Stimulated activated CD8-positive, alpha-beta memory T cell treated with anti-CD3 and anti-CD28 coated beads, Interleukin-4, amount 100 ng/mL, for 4 hours (primary cell): ENCODE data around the gene TRIM67.
"Not testable (repeated sequence)": the region's sequence is repeated elsewhere in the genome, so short reads cannot be mapped to it uniquely, and the experiment has no call there.

ENCODE experiments used
- DNase-seq, 2 donors: peaks; one replicate each; pipeline ENCODE4 v3.0.0-alpha.2; 2020; ENCODE audit warnings: low read depth in 2 of 2, low spot score in 1 of 2

TRIM67 gene

GRCh38 chr1:231157311-231157710 is 4.5 kb upstream of the TRIM67 start:
- DNase-seq = no peak

- not testable (repeated sequence) for DNase-seq
Observed at GRCh38 chr1:231158141-231158540, 3.7 kb upstream of the TRIM67 start.

- no peak for DNase-seq
Observed at GRCh38 chr1:231159202-231159962, 2.5 kb upstream of the TRIM67 start.

- no peak for DNase-seq
Observed at GRCh38 chr1:231159963-231160761, 1.7 kb upstream of the TRIM67 start.

GRCh38 chr1:231160895-231161666 is 777 bp upstream of the TRIM67 start:
- DNase-seq = no peak

- DNase-seq = no peak
Observed at GRCh38 chr1:231162297-231162969, 575 bp downstream of the TRIM67 start.

GRCh38 chr1:231162970-231163829 is 1.3 kb downstream of the TRIM67 start:
- DNase-seq = no peak

GRCh38 chr1:231163830-231164427 is 2.1 kb downstream of the TRIM67 start:
- DNase-seq = no peak

- DNase-seq = no peak
Observed at GRCh38 chr1:231165371-231165770, 3.5 kb downstream of the TRIM67 start.

GRCh38 chr1:231166398-231166797 is 4.5 kb downstream of the TRIM67 start:
- no peak for DNase-seq

GRCh38 chr1:231170875-231171274 is 9.0 kb downstream of the TRIM67 start:
- no peak for DNase-seq

- DNase-seq = no peak
Observed at GRCh38 chr1:231171623-231172197, 9.9 kb downstream of the TRIM67 start.

- DNase-seq = no peak
Observed at GRCh38 chr1:231172411-231172810, 10.6 kb downstream of the TRIM67 start.

GRCh38 chr1:231176421-231176820 is 14.6 kb downstream of the TRIM67 start:
- DNase-seq = no peak

GRCh38 chr1:231177226-231177625 is 15.4 kb downstream of the TRIM67 start:
- DNase-seq = no peak

- DNase-seq = no peak
Observed at GRCh38 chr1:231177936-231178335, 16.1 kb downstream of the TRIM67 start.

- no peak for DNase-seq
Observed at GRCh38 chr1:231178970-231179369, 17.1 kb downstream of the TRIM67 start.

- DNase-seq = no peak
Observed at GRCh38 chr1:231180034-231180433, 18.2 kb downstream of the TRIM67 start.

- no peak for DNase-seq
Observed at GRCh38 chr1:231181271-231181670, 19.4 kb downstream of the TRIM67 start.
